ENCODE results near the gene HTR3E.

GRCh38 chr3:184132945-184133344 lies 36.1 kb downstream of the HTR3E start:
- no peak for TF ChIP-seq CTCF (IDR thresholded peaks at IDR 0.05 in 8 of 11, conservative IDR thresholded peaks at IDR 0.05 in 3 of 11)
- TF ChIP-seq POLR2AphosphoS5 (IDR thresholded peaks at IDR 0.05): no peak

All from spleen (tissue), 7 donors.